GM23338 (cell line): ENCODE measurements around the gene ATG7. TPM values are rescaled to one million over a fixed set of nuclear protein-coding genes. Genes with fewer than 3 reads are reported as not detected.

Experiments
- ATAC-seq: fragments of 200-7000 bp; cut with Tn5 transposase; 3 replicates; pipeline ENCODE4 v1.9.1; 2020
- DNase-seq: peaks from one replicate; pipeline ENCODE4 v3.0.0-alpha.2; 2015; ENCODE audit warnings: low spot score
- H2AFZ ChIP-seq: fragments of 200-600 bp; sonication (generic); 2 replicates; pipeline ENCODE4 v1.8.0; 2016; ENCODE audit warnings: antibody characterized with exemption, mild to moderate bottlenecking, moderate library complexity
- H3F3A ChIP-seq: fragments of 200-600 bp; sonication (generic); replicated peaks from 2 replicates; pipeline ENCODE4 v1.8.0; 2017; ENCODE audit warnings: antibody characterized with exemption, mixed run types, low read depth
- H3K27ac ChIP-seq: fragments of 200-600 bp; sonication (generic); 2 replicates; pipeline ENCODE4 v1.6.1; 2016; ENCODE audit warnings: low read depth
- H3K27me3 ChIP-seq: fragments of 200-600 bp; sonication (generic); 2 replicates; pipeline ENCODE4 v1.8.0; 2016; ENCODE audit warnings: mild to moderate bottlenecking, mixed run types, moderate library complexity; ENCODE audit not compliant: insufficient read depth
- H3K36me3 ChIP-seq: fragments of 200-600 bp; sonication (generic); 2 replicates; pipeline ENCODE4 v1.8.0; 2016; ENCODE audit warnings: mild to moderate bottlenecking; ENCODE audit not compliant: insufficient read depth
- H3K4me1 ChIP-seq: fragments of 200-600 bp; sonication (generic); 2 replicates; pipeline ENCODE4 v1.8.0; 2016; ENCODE audit warnings: mild to moderate bottlenecking, moderate library complexity; ENCODE audit not compliant: insufficient read depth
- H3K4me2 ChIP-seq: fragments of 200-600 bp; sonication (generic); 2 replicates; pipeline ENCODE4 v1.7.1; 2017; ENCODE audit warnings: mixed run types
- H3K4me3 ChIP-seq: fragments of 200-600 bp; sonication (generic); 2 replicates; pipeline ENCODE4 v1.6.1; 2016; ENCODE audit warnings: mixed run types
- H3K79me2 ChIP-seq: fragments of 200-600 bp; sonication (generic); replicated peaks from 2 replicates; pipeline ENCODE4 v1.8.0; 2017; ENCODE audit warnings: mild to moderate bottlenecking; ENCODE audit not compliant: insufficient read depth
- H3K9me2 ChIP-seq: fragments of 200-600 bp; sonication (generic); 2 replicates; pipeline ENCODE4 v1.8.0; 2017; ENCODE audit not compliant: insufficient read depth
- H4K20me1 ChIP-seq: fragments of 200-600 bp; sonication (generic); replicated peaks from 2 replicates; pipeline ENCODE4 v1.8.0; 2017; ENCODE audit warnings: mild to moderate bottlenecking; ENCODE audit not compliant: insufficient read depth
- H3K27ac Mint-ChIP-seq: 2 replicates; pipeline ENCODE4 v1.8.0; 2020; ENCODE audit warnings: inconsistent platforms, mild to moderate bottlenecking, moderate library complexity, mixed read lengths
- H3K27me3 Mint-ChIP-seq: 3 replicates; pipeline ENCODE4 v1.8.0; 2022; ENCODE audit warnings: low read depth, mild to moderate bottlenecking, moderate library complexity, mixed read lengths, inconsistent platforms; ENCODE audit not compliant: insufficient read depth, poor library complexity
- H3K36me3 Mint-ChIP-seq: 3 replicates; pipeline ENCODE4 v1.8.0; 2021; ENCODE audit warnings: low read depth, mild to moderate bottlenecking, inconsistent platforms, moderate library complexity, mixed read lengths
- H3K4me1 Mint-ChIP-seq: 3 replicates; pipeline ENCODE4 v1.8.0; 2020; ENCODE audit warnings: mild to moderate bottlenecking, inconsistent platforms, mixed read lengths
- H3K4me3 Mint-ChIP-seq: 3 replicates; pipeline ENCODE4 v1.8.0; 2021; ENCODE audit warnings: moderate library complexity, mild to moderate bottlenecking, inconsistent platforms, mixed read lengths
- H3K9me3 Mint-ChIP-seq: 3 replicates; pipeline ENCODE4 v1.8.0; 2020; ENCODE audit warnings: moderate library complexity, mild to moderate bottlenecking, inconsistent platforms, mixed read lengths
- CREB1 ChIP-seq: fragments of 250-450 bp; sonication (Bioruptor Pico); IDR thresholded peaks from 2 replicates; pipeline ENCODE4 v1.5.0; 2020; ENCODE audit warnings: low read depth, mild to moderate bottlenecking, moderate library complexity
- EZH2 ChIP-seq: fragments of 200-600 bp; sonication (generic); IDR thresholded peaks from one replicate; pipeline ENCODE4 v1.8.0; 2017; ENCODE audit warnings: antibody characterized with exemption, mild to moderate bottlenecking, low read depth; ENCODE audit not compliant: unreplicated experiment
- EZH2phosphoT487 ChIP-seq: fragments of 200-600 bp; sonication (generic); IDR thresholded peaks from one replicate; pipeline ENCODE4 v1.8.1; 2018; ENCODE audit warnings: antibody characterized with exemption; ENCODE audit not compliant: unreplicated experiment
- JUNB ChIP-seq: IDR thresholded peaks from one replicate; pipeline ENCODE4 v1.6.1; 2016; ENCODE audit warnings: antibody characterized with exemption; ENCODE audit not compliant: unreplicated experiment
- NANOG ChIP-seq: IDR thresholded peaks from 2 replicates; pipeline ENCODE4 v1.6.1; 2016; ENCODE audit warnings: antibody characterized with exemption, borderline replicate concordance
- POLR2AphosphoS5 ChIP-seq: IDR thresholded peaks from 2 replicates; pipeline ENCODE4 v1.6.1; 2016; ENCODE audit warnings: antibody characterized with exemption, low read depth
- STAT1 ChIP-seq: IDR thresholded peaks from one replicate; pipeline ENCODE4 v1.6.1; 2016; ENCODE audit warnings: antibody characterized with exemption; ENCODE audit not compliant: unreplicated experiment
- ZNF114 ChIP-seq: fragments of 250-450 bp; sonication (Bioruptor Pico); IDR thresholded peaks from 2 replicates; pipeline ENCODE4 v1.5.0; 2020; ENCODE audit warnings: mild to moderate bottlenecking, moderate library complexity
- ZNF331 ChIP-seq: fragments of 250-450 bp; sonication (Bioruptor Pico); IDR thresholded peaks from 2 replicates; pipeline ENCODE4 v1.5.0; 2020; ENCODE audit warnings: low read depth, mild to moderate bottlenecking, moderate library complexity
- polyA plus RNA-seq: library from polyadenylated mRNA; unstranded; fragments of >200 nt; fragmentation: Nextera tagmentation; extraction: Ambion mirVana; gene quantifications from 2 replicates; pipeline ENCODE4 v1.2.1, GENCODE V29; 2016
- total RNA-seq: library from RNA; depleted of rRNA; stranded (reverse); fragments of >200 nt; shearing (Covaris generic); gene quantifications from 2 replicates; pipeline ENCODE4 v1.2.3, GENCODE V29; 2014
- TF ChIP-seq, protein P1 (sequence below): IDR thresholded peaks from 2 replicates; pipeline ENCODE4 v1.6.1; 2016; ENCODE audit warnings: antibody characterized with exemption
- TF ChIP-seq, protein P2 (sequence below): fragments of 250-450 bp; sonication (Bioruptor Pico); IDR thresholded peaks from 2 replicates; pipeline ENCODE4 v1.5.0; 2020; ENCODE audit warnings: mild to moderate bottlenecking, moderate library complexity
- TF ChIP-seq, protein P3 (sequence below): IDR thresholded peaks from one replicate; pipeline ENCODE4 v1.6.1; 2018; ENCODE audit warnings: antibody characterized with exemption; ENCODE audit not compliant: unreplicated experiment
- TF ChIP-seq, protein P4 (sequence below), 2 experiments: fragments of 200-600 bp in 1 of 2; sonication (generic) in 1 of 2; conservative IDR thresholded peaks; 2 replicates each; pipeline versions ENCODE4 v1.5.1 to v1.6.1; 2016 to 2017; ENCODE audit warnings: antibody characterized with exemption in 2 of 2, low read depth in 2 of 2, mild to moderate bottlenecking in 2 of 2, moderate library complexity in 1 of 2

The ATG7 gene
- total and polyA plus RNA-seq, 2 experiments from 2014 or later = 16.2 to 36.7 TPM

GRCh38 chr3:11364181-11364580, 92.0 kb downstream of the ATG7 start:
- Histone ChIP-seq H2AFZ (no peak overlapping the region), H3K27ac (no peak overlapping the region), H3K4me1 (peaks cover 8% of the 10 kb centered on the region; the same call in 1 of the 2 replicates), H3K4me2 (no peak overlapping the region), H3K79me2 (no peaks in the 10 kb centered on the region), H3K27me3 (no peaks in the 10 kb centered on the region), H3K9me2 (no peaks in the 10 kb centered on the region), H3F3A (no peaks in the 10 kb centered on the region), H4K20me1 (no peaks in the 10 kb centered on the region), H3K36me3 (no peaks in the 10 kb centered on the region; the same call in 1 of the 2 replicates), H3K4me3 (no peak overlapping the region)
- H3K4me3 Mint-ChIP-seq = no peak overlapping the region
- DNase-seq (no peak), ATAC-seq (no peak)
- H3K4me1 Mint-ChIP-seq = peaks cover 17% of the 10 kb centered on the region
- no peak for TF ChIP-seq ZNF114 (CRISPR knock-in tag)
- TF ChIP-seq NANOG = no peak
- TF ChIP-seq, protein P1, sequence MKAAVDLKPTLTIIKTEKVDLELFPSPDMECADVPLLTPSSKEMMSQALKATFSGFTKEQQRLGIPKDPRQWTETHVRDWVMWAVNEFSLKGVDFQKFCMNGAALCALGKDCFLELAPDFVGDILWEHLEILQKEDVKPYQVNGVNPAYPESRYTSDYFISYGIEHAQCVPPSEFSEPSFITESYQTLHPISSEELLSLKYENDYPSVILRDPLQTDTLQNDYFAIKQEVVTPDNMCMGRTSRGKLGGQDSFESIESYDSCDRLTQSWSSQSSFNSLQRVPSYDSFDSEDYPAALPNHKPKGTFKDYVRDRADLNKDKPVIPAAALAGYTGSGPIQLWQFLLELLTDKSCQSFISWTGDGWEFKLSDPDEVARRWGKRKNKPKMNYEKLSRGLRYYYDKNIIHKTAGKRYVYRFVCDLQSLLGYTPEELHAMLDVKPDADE = no peak
- TF ChIP-seq, protein P2, sequence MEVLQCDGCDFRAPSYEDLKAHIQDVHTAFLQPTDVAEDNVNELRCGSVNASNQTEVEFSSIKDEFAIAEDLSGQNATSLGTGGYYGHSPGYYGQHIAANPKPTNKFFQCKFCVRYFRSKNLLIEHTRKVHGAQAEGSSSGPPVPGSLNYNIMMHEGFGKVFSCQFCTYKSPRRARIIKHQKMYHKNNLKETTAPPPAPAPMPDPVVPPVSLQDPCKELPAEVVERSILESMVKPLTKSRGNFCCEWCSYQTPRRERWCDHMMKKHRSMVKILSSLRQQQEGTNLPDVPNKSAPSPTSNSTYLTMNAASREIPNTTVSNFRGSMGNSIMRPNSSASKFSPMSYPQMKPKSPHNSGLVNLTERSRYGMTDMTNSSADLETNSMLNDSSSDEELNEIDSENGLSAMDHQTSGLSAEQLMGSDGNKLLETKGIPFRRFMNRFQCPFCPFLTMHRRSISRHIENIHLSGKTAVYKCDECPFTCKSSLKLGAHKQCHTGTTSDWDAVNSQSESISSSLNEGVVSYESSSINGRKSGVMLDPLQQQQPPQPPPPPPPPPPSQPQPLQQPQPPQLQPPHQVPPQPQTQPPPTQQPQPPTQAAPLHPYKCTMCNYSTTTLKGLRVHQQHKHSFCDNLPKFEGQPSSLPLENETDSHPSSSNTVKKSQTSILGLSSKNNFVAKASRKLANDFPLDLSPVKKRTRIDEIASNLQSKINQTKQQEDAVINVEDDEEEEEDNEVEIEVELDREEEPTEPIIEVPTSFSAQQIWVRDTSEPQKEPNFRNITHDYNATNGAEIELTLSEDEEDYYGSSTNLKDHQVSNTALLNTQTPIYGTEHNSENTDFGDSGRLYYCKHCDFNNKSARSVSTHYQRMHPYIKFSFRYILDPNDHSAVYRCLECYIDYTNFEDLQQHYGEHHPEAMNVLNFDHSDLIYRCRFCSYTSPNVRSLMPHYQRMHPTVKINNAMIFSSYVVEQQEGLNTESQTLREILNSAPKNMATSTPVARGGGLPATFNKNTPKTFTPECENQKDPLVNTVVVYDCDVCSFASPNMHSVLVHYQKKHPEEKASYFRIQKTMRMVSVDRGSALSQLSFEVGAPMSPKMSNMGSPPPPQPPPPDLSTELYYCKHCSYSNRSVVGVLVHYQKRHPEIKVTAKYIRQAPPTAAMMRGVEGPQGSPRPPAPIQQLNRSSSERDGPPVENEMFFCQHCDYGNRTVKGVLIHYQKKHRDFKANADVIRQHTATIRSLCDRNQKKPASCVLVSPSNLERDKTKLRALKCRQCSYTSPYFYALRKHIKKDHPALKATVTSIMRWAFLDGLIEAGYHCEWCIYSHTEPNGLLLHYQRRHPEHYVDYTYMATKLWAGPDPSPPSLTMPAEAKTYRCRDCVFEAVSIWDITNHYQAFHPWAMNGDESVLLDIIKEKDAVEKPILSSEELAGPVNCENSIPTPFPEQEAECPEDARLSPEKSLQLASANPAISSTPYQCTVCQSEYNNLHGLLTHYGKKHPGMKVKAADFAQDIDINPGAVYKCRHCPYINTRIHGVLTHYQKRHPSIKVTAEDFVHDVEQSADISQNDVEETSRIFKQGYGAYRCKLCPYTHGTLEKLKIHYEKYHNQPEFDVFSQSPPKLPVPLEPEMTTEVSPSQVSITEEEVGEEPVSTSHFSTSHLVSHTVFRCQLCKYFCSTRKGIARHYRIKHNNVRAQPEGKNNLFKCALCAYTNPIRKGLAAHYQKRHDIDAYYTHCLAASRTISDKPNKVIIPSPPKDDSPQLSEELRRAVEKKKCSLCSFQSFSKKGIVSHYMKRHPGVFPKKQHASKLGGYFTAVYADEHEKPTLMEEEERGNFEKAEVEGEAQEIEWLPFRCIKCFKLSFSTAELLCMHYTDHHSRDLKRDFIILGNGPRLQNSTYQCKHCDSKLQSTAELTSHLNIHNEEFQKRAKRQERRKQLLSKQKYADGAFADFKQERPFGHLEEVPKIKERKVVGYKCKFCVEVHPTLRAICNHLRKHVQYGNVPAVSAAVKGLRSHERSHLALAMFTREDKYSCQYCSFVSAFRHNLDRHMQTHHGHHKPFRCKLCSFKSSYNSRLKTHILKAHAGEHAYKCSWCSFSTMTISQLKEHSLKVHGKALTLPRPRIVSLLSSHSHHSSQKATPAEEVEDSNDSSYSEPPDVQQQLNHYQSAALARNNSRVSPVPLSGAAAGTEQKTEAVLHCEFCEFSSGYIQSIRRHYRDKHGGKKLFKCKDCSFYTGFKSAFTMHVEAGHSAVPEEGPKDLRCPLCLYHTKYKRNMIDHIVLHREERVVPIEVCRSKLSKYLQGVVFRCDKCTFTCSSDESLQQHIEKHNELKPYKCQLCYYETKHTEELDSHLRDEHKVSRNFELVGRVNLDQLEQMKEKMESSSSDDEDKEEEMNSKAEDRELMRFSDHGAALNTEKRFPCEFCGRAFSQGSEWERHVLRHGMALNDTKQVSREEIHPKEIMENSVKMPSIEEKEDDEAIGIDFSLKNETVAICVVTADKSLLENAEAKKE = no peak
- TF ChIP-seq, protein P3, sequence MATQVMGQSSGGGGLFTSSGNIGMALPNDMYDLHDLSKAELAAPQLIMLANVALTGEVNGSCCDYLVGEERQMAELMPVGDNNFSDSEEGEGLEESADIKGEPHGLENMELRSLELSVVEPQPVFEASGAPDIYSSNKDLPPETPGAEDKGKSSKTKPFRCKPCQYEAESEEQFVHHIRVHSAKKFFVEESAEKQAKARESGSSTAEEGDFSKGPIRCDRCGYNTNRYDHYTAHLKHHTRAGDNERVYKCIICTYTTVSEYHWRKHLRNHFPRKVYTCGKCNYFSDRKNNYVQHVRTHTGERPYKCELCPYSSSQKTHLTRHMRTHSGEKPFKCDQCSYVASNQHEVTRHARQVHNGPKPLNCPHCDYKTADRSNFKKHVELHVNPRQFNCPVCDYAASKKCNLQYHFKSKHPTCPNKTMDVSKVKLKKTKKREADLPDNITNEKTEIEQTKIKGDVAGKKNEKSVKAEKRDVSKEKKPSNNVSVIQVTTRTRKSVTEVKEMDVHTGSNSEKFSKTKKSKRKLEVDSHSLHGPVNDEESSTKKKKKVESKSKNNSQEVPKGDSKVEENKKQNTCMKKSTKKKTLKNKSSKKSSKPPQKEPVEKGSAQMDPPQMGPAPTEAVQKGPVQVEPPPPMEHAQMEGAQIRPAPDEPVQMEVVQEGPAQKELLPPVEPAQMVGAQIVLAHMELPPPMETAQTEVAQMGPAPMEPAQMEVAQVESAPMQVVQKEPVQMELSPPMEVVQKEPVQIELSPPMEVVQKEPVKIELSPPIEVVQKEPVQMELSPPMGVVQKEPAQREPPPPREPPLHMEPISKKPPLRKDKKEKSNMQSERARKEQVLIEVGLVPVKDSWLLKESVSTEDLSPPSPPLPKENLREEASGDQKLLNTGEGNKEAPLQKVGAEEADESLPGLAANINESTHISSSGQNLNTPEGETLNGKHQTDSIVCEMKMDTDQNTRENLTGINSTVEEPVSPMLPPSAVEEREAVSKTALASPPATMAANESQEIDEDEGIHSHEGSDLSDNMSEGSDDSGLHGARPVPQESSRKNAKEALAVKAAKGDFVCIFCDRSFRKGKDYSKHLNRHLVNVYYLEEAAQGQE = no peak
- no peak for TF ChIP-seq ZNF331 (CRISPR knock-in tag)
- TF ChIP-seq STAT1 = no peak
- TF ChIP-seq POLR2AphosphoS5 = no peak
- TF ChIP-seq EZH2 = no peak
- no peak for TF ChIP-seq JUNB
- TF ChIP-seq, protein P4, sequence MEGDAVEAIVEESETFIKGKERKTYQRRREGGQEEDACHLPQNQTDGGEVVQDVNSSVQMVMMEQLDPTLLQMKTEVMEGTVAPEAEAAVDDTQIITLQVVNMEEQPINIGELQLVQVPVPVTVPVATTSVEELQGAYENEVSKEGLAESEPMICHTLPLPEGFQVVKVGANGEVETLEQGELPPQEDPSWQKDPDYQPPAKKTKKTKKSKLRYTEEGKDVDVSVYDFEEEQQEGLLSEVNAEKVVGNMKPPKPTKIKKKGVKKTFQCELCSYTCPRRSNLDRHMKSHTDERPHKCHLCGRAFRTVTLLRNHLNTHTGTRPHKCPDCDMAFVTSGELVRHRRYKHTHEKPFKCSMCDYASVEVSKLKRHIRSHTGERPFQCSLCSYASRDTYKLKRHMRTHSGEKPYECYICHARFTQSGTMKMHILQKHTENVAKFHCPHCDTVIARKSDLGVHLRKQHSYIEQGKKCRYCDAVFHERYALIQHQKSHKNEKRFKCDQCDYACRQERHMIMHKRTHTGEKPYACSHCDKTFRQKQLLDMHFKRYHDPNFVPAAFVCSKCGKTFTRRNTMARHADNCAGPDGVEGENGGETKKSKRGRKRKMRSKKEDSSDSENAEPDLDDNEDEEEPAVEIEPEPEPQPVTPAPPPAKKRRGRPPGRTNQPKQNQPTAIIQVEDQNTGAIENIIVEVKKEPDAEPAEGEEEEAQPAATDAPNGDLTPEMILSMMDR (conservative IDR thresholded peaks at IDR 0.05; ENCODE audit: low read depth in 2 of 2) = no peak
- no peak for TF ChIP-seq CREB1
- no peak for TF ChIP-seq EZH2phosphoT487
- H3K9me3 Mint-ChIP-seq = no peaks in the 10 kb centered on the region
- peaks cover 8% of the 10 kb centered on the region; the same call in 1 of the 3 replicates for H3K36me3 Mint-ChIP-seq
- H3K27ac Mint-ChIP-seq = no peak overlapping the region
- H3K27me3 Mint-ChIP-seq = no peaks in the 10 kb centered on the region
